GM19468 (cell line): ENCODE results near the gene KL.

ENCODE experiments used
- ATAC-seq: cut with Tn5 transposase; IDR thresholded peaks from one replicate; pipeline ENCODE4 v1.9.1; 2021; ENCODE audit warnings: mild to moderate bottlenecking, moderate library complexity, moderate number of reproducible peaks; ENCODE audit not compliant: unreplicated experiment; ENCODE audit errors: extremely low read depth

KL gene

GRCh38 chr13:33076001-33076992 lies 60.1 kb downstream of the KL start:
- no peak for ATAC-seq

- ATAC-seq = no peak
Measured at GRCh38 chr13:33078263-33078662, 62.0 kb downstream of the KL start.

GRCh38 chr13:33079960-33080359 lies 63.7 kb downstream of the KL start:
- ATAC-seq = no peak

- ATAC-seq = no peak
Measured at GRCh38 chr13:33080972-33081590, 64.9 kb downstream of the KL start.

GRCh38 chr13:33081666-33082065 lies 65.4 kb downstream of the KL start:
- no peak for ATAC-seq

GRCh38 chr13:33083054-33083453 lies 66.8 kb downstream of the KL start:
- ATAC-seq = no peak

GRCh38 chr13:33087091-33087490 lies 70.9 kb downstream of the KL start:
- no peak for ATAC-seq

GRCh38 chr13:33087790-33088189 lies 71.6 kb downstream of the KL start:
- ATAC-seq = no peak

- no peak for ATAC-seq
Measured at GRCh38 chr13:33089311-33089710, 73.1 kb downstream of the KL start.

- no peak for ATAC-seq
Measured at GRCh38 chr13:33090755-33091414, 74.7 kb downstream of the KL start.

- ATAC-seq = no peak
Measured at GRCh38 chr13:33091415-33091774, 75.2 kb downstream of the KL start.

GRCh38 chr13:33092073-33092987 lies 76.1 kb downstream of the KL start:
- no peak for ATAC-seq

- no peak for ATAC-seq
Measured at GRCh38 chr13:33096886-33097605, 80.8 kb downstream of the KL start.

- no peak for ATAC-seq
Measured at GRCh38 chr13:33099860-33100259, 83.6 kb downstream of the KL start.

GRCh38 chr13:33100886-33101285 lies 84.7 kb downstream of the KL start:
- no peak for ATAC-seq

- no peak for ATAC-seq
Measured at GRCh38 chr13:33101835-33102234, 85.6 kb downstream of the KL start.

GRCh38 chr13:33103457-33103856 lies 87.2 kb downstream of the KL start:
- no peak for ATAC-seq

GRCh38 chr13:33105387-33106005 lies 89.3 kb downstream of the KL start:
- no peak for ATAC-seq
